GM04504 (cell line): Measurements from ENCODE around the gene NEU3.

ENCODE experiments used
- DNase-seq: peaks from one replicate; pipeline ENCODE4 v3.0.0-alpha.2; 2012; ENCODE audit warnings: low read depth

The NEU3 gene

GRCh38 chr11:75063741-75064314 is 75.1 kb downstream of the NEU3 start:
- DNase-seq = no peak

DNA sequence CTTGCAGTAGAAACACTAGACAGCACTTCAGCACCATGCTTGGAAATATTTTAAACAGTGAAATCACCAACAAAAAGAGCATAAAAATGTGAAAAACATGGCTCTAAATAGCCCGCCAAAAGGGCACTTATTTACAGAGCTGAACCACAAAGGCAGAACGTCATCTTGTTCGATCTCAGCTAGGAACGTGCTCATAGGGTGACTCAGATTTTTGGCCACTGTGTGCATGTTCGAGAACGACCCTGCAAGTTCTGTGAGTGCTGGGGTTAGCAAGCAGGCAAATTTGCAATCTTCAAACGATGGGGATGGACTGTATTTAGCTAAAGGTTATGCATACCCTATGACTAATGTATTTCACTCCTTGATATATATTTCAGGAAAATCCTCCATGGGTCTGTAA is 77.3 kb downstream of the NEU3 start:
- no peak for DNase-seq
